HL-60/S4 (cell line): ENCODE data around the gene DMRTB1.

Experiments used
- in situ Hi-C: fragments of 300-500 bp; cut with MboI; formaldehyde crosslinking; loops from 2 replicates; pipeline ENCODE4 v1.14.3; 2022; ENCODE audit warnings: low sequenced_read_pairs

DMRTB1 gene

DNA sequence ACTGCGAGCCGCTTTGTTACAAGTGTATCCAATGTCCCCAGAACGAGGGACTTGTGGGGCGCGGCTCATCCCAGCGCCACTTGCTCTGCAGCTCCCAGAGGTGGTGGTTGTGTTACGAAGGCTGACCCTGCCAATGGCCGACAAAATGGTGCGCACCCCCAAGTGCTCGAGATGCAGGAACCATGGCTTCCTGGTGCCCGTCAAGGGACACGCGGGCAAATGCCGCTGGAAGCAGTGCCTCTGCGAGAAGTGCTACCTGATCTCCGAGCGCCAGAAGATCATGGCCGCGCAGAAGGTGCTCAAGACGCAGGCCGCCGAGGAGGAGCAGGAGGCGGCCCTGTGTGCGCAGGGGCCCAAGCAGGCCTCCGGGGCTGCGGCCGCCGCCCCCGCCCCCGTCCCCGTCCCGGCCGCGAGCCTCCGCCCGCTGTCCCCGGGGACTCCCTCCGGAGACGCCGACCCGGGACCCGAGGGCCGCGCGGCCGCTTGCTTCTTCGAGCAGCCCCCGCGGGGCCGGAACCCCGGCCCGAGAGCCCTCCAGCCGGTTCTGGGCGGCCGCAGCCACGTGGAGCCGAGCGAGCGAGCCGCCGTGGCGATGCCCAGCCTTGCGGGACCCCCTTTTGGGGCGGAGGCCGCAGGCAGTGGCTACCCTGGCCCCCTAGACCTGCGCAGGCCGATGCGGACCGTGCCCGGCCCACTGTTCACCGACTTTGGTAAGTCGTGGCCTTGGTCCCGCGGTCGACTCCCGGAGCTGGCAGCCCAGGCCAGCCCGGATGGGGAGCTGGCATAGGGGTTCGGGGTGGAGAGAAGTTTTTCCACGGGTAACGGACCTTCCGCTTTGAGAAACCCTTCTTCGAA, at the start of gene DMRTB1:
DMRTB1 (plus strand) TSS at position 79 of the 855 bp plus-strand sequence; CDS start at position 134, 55 bp downstream.
- in situ Hi-C loops = no loop called here

DNA sequence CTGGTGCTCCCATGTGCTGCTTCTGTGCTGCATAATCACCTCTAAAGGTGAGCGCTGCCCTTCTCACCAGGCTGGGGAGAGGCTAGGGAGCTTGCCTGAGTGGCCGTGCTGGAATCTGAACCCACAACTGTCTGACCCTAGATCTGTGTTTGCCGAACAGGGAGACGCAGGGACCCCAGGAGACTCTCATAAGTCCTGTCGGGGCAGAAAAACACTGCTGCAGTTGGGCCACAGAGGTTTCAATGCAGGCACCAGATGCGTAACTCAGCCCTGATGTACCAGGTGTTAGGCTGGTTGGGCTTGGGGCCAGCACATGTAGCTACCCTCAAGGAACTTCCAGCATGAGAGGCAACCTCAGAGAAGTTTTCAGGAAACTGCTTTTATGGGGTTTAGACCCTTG, 49.5 kb upstream of the DMRTB1 start:
- in situ Hi-C loops = no loop called here

DNA sequence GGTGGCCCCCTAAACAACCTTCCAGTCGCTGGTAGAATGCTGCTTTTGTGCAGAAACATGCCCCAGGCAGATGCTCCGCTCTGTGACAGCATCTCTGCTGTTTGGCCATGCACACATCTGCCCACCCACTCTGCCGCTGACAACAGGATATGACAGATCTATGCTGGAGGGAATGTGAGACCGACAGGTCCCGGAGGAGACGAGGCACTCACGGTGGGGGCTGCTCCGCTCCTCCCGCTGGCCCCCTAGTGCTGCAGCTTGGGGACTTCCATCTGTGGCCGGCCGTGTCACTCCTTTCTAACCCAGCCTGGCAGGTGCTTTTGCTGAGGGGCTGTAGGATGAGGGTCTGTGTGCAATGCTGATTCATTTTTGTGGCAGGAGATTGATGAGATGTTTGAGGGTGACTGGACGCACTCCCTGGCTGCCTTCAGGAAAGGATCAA, 49.1 kb upstream of the DMRTB1 start:
- in situ Hi-C loops = no loop called here

DNA sequence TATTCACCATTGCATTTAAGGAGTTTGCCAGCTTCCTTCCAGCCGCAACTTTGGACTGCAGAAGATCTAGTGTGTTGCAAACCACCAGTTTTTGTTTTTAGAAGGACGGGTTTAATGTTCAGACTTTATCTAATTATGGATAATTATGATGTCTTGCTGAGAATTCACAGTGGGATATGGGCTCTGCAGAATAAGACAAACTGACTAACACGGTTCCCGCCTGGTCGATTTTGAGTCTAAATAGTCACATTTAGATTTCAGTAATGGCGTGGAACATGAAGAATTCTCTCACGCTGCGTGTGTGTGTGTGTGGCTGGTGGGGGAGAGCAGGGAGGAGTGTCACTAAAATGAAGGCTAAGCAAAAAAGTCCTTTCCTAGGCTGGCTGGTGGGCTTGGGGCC, 48.5 kb upstream of the DMRTB1 start:
- in situ Hi-C loops = no loop called here

DNA sequence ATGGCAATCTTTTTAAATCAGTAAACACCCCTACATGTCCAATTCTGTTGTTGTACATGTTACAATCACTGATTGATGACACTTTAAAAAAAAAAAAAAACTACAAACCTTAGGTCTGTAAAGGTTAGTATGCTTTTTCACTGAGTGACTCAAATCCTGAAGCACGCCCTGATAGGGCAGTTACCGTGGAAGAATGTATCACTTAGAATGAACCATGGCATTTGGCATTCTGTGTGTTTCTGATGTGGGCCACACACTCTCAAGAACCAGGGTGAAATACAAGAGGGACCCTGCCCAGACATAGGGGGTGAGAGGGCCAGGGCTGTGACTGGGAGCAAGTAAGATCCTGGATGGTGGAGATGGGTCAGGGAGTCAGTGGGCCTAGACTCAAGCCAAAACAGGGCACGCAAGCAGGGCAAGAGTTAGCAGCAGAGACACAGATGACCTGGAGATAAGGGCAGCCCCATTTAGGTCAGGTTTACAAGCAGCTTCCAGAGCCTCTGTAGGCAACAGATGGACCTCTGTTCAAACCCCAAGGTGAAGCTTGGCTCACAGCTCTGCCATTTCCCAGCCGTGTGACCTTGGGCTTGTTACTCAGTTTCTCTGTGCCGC, 47.6 kb upstream of the DMRTB1 start:
- in situ Hi-C loops = no loop called here

DNA sequence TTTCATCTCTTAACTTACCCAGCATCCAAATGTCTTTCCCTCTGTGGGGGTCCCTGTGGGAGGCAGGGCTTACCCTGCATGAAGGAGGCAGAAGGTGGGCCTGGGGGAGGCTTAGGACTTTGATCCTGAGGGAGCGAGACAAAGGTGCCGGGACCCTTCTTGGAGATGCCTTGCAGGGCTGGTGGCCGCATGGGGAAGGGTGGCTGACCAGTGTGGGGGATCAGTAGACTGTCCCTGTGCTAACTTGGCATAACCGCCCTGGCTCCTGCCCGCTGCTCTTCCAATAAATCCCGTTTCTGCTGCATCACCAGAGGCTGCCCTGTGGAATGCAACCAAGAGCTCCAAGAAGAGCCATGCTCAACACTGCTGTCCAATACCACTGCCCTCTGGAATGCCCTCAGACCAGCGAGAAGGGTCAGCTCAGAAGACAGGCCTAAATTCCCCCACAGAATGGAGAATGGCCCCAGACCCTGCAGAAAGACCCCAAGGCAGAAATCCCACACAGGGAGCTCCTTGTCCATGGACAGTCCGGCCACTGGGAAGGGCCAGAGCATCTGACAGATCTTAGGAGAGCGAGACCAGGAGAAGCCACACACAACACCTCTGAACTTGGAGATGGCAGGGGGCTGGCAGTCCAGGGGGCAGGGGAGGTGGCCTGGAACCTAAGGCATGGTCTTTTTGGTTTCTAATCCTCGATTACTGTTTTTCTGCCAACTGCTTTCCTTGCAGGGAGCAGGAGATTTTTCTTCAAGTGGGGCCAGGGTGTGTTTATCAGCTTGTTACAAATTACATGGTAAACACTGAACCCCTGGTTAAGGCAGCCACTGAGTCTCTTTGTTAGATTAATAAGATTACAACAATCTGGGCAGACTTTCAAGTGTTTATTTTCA, 46.7 kb upstream of the DMRTB1 start:
- in situ Hi-C loops = no loop called here

DNA sequence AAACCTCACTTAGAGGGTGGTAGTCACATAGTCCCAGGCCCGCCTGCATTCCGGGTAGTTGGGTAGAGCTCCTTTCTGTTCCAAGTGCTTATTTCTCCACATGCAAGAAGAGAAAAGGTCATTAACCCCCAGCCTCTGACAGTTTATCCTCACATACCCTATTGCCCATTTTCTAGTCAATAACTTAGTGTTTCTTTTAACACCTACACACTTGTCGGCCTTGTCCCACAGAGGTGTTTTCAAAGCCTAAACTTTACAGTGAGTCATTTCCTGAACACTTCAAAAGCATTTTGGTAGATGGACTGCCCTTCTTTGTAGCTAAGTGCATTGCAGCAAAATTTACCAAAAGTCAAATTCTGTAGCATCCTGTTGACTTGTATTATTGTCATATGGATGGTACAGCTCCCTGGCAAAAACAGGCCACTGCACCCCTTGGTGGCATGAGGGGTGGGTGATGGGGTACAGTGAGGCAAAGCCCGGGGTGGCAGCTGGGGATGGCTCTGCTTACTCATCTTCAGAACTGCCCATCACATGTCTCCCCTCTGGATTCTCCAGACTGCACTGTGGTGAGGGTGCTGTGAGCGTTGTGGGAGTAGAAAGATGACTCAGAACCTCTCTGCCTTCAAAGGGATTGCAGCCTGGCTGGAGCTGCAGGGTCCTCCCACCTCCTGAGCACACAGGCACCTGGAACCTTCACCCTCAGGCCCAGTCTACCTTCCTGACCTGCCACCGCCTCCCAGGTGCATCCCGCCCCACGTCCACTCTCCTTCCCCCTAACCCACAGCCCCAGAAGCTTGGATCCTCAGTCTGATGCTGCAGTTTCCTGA, 45.8 kb upstream of the DMRTB1 start:
- in situ Hi-C loops = no loop called here

DNA sequence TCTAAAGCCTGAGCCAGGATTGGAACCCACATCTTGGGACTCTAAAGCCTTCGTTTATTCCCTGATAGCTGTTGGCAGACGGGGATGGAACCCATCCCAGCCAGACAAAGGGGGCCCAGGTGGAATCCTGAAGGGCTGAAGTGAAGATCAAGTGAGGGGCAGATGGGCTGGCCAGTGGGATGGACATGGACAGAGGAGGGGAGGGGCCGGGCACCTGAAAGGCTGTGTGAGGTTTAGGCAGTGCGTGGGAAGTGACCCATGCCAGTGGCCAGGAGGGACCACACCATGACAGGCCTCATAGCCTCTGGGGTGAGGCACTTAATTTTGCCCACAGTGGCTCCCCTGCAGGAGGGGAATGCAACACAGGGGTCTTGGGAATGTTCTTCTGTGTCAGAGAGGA, 44.6 kb upstream of the DMRTB1 start:
- in situ Hi-C loops = no loop called here

DNA sequence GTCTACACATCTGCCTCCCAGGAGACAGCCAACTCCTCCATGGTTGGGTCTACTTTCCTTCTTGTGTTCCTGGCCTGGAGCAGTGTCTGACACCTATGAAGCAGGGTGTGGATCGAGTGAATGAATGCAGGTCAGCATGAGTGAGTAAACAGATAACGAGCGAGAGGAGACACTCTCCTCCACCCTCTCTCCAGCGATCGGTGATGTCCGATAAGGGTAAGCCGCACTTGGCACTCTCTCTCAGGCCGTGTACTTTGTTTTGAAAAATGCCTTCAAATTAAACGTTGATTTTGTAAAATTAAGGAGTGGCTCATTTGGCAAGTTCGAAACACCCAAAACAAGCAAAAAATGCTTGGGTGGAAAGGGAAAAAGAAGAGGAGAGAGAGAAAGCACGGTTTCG, 43.8 kb upstream of the DMRTB1 start:
- in situ Hi-C loops = no loop called here

DNA sequence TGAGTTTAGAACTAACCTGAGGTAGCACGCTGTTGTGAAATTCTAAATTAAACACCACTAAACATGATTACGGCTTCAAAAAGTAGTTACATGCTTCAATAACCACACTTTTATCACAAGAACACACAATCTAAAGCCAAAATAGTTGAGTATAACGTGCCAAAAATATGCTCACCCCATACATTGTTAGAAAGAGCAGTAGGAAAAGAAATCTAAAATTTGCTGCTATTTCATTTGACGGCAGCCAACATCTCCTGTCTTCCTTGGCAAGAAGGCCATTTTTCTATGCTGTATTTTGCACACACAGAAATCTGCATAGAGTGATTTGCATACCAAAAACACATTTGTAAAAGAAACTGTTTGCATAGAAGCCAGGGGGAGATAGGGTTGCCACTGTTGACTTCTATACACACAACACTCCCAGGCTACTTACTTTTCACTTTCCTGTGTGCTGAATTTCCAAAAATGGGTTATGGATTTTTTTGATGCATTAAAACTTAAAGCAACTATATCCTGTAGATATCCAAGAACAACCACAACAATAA, 42.9 kb upstream of the DMRTB1 start:
- in situ Hi-C loops = no loop called here

DNA sequence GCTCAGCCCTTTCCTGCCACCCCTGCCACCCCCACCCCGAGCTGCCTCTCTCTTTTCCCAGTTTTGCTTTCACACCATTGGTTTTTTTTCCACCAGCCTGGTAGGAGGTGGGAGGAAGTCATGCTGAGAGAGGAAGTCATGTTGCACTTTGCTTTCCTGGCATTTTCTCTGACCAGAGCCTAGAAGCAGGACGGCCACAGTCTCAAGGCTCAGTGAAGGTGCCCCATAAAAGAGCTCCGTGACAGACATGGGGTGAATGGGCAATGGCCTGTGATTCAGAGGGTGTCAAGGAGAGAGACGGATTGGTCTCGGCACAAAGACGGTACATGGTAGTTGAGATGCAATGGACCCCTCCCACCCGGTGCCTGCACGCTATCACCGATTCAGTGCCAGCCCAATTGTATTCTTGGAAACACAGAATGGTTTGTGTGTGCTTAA, 42.1 kb upstream of the DMRTB1 start:
- in situ Hi-C loops = no loop called here

DNA sequence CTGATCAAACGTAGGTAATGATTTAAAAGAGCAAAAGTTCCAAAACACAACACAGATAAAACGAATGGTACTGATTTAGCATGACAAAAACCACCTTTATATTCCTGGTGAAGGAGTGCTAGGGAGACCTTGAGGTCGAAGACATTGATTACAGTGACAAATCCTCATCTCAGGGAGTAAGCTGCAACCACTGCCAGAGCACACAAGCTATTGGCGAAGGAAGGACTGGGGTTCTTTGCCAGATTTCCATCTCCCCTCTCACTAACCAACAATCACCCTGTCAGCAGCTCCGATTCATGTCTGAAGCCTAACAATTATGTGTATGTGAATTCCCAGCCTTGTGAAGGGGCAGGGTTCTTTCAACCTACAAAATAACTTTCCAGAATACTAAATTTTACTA, 40.2 kb upstream of the DMRTB1 start:
- in situ Hi-C loops = no loop called here

DNA sequence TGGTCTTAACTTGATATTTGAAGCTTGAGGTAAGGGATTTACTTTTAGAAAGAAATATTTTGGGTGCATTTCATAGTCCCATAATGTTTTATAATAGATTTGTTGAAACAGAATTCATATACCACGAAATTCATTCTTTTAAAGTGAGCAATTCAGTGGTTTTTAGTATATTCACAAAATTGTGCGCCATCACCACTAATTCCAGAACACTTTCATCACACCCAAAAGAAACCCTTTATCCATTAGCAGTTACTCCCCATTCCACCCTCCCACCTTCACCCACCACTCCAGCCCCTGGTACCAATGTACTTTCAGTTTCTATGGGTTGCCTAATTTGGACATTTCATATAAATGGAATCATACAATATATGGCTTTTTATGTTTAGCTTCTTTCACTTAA, 38.9 kb upstream of the DMRTB1 start:
- in situ Hi-C loops = no loop called here

DNA sequence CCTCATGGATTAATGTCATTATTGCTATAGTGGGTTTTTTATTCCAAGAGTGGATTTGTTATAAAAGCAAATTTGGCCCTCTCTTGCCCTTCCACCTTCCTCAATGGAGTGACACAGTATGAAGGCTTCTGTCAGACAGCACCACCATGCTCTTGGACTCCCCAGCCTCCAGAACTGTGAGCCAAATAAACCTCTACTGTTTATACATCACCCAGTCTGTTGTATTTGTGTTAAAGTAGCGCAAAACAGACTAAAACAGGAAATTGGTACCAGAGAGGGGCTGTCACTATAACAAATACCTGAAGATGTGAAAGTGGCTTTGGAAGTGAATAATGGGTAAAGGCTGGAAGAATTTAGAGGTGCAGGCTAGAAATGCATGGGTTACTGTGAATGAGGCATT, 38.0 kb upstream of the DMRTB1 start:
- in situ Hi-C loops = no loop called here

DNA sequence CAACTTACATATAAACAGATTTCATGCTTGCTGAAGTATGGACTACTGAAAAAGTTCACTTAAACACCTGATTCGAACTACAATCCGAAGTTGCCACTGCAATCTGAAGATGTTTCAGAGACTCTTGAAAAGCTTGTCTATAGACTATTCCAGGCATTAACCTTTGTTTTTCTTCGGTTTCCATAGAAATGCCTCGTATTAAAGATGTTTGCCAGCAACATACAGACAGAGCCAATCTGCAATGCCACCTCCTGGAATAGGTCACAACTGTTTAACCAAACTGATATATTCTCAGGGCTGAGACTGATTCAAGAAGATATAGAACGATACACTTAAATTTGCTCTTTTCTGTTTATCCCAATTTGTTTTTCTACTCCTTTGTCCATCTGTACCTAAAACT, 28.9 kb upstream of the DMRTB1 start:
- in situ Hi-C loops = no loop called here

DNA sequence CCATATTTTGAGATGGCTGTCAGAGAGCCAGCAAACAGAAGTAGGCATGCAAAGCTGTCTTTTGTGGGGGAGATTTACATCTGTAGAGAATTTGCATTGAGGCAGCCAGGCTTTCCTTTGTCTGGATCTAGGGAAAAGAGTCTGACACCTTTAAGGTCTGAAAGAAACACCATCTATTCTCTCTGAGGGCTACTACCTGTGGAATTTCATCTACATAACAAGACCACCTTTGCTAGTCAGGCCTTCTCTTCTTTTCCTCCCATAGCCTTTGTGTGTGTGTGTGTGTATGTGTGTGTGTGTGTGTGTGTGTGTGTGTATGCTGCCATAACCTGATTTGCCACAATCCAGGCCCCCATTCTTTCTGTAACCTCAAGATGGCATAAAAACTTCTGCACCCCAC, 28.4 kb upstream of the DMRTB1 start:
- in situ Hi-C loops = no loop called here

DNA sequence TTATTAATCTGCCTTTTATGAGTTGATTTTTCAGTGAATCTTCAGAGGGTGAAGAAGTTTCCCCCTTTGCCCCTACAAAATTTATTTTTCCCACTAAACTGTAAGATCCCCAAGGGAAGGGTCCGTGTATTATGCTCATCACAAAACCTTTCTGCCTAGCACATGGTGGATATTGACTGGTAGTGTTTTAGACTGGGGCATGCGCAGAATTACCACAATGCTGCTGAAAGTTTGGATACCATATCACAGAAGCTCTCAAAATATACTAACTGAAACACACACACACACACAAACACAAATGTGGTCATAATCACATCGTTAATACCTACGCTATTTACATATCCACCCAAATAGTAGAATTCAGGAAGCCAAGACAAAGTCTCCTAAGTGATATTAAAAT, 28.0 kb upstream of the DMRTB1 start:
- in situ Hi-C loops = no loop called here

DNA sequence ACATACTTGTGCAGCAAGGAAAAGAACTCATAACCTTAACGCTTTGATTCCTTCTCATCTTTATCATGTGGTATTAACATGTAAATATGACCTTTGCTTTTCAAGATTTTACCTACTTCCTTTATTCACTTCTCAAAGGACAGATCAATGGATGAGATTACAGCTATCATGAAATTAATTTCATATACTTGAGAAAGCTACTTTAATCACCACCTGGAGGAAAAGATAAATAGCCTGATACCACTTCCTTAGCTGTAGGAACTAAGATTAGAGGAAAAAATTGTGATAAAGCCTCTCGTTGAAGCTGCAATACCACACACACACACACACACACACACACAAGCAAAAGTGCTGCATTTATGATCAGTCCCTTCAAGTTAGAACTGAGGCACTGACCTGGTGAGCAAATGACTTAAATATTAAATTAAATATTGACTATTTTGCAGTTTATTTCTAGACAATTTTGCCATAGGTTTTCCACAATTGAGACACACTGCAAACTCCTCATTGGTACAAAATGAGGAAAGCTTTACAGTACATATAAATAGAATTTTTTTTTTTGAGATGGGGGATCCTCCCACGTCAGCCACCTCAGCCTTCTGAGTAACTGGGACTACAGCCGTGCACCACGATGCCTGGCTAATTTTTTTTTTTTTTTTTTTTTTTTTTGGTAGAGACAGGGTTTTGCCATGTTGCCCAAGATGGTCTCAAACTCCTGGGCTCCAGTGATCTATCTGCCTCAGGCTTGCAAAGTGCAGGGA, 27.2 kb upstream of the DMRTB1 start:
- in situ Hi-C loops = no loop called here

DNA sequence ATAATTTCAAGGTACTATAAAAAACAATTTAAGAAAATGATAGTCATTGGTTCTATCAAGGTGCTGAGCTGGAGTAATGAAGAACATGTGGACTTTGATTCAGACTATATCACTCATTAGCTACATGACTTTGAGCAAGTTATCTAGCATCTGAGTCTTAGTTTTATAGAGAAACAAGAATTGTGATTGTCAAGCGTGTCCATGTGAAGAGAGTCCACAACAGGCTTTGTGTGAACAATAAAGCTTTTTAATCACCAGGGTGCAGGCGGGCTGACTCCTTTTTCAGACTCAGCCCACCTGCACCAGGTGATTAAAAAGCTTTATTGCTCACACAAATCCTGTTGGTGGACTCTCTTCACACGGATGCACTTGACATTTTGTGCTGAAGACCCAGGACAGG, 26.6 kb upstream of the DMRTB1 start:
- in situ Hi-C loops = no loop called here
